Activated naive CD4-positive, alpha-beta T cell treated with anti-CD3 and anti-CD28 coated beads for 36 hours (primary cell): ENCODE measurements around the gene RBKS. TPM values are rescaled to one million over a fixed set of nuclear protein-coding genes. Genes with fewer than 3 reads are reported as not detected.

Source experiments
- CTCF ChIA-PET: fragments of 350-600 bp; sonication (Branson Sonifier 250); formaldehyde crosslinking; loops from one replicate; lab custom pipeline; 2021; ENCODE audit warnings: antibody characterized with exemption; lab: Charles Lee
- DNase-seq: peaks from one replicate; pipeline ENCODE4 v3.0.0-alpha.2; 2020
- H3K27ac Mint-ChIP-seq: one replicate; pipeline ENCODE4 v1.8.0; 2021; ENCODE audit warnings: mild to moderate bottlenecking, mixed read lengths
- H3K27me3 Mint-ChIP-seq: one replicate; pipeline ENCODE4 v1.8.0; 2021; ENCODE audit warnings: low read depth, mixed read lengths
- H3K36me3 Mint-ChIP-seq: one replicate; pipeline ENCODE4 v1.8.0; 2021; ENCODE audit warnings: low read depth, mixed read lengths
- H3K4me1 Mint-ChIP-seq: one replicate; pipeline ENCODE4 v1.8.0; 2021; ENCODE audit warnings: low read depth, mixed read lengths
- H3K4me3 Mint-ChIP-seq: one replicate; pipeline ENCODE4 v1.8.0; 2021; ENCODE audit warnings: mild to moderate bottlenecking, moderate library complexity, mixed read lengths
- H3K9me3 Mint-ChIP-seq: one replicate; pipeline ENCODE4 v1.8.0; 2021; ENCODE audit warnings: mixed read lengths
- intact Hi-C: fragments of 100-400 bp; cut with micrococcal nuclease; formaldehyde crosslinking; loops from one replicate; pipeline ENCODE4 v1.15.1; 2023
- total RNA-seq, 2 experiments: library from RNA; stranded (reverse); gene quantifications; one replicate each; pipeline ENCODE4 v1.2.3, GENCODE V29; 2021

RBKS gene
- total RNA-seq, 2 experiments from 2014 or later, result 1.1 to 1.2 TPM

DNA sequence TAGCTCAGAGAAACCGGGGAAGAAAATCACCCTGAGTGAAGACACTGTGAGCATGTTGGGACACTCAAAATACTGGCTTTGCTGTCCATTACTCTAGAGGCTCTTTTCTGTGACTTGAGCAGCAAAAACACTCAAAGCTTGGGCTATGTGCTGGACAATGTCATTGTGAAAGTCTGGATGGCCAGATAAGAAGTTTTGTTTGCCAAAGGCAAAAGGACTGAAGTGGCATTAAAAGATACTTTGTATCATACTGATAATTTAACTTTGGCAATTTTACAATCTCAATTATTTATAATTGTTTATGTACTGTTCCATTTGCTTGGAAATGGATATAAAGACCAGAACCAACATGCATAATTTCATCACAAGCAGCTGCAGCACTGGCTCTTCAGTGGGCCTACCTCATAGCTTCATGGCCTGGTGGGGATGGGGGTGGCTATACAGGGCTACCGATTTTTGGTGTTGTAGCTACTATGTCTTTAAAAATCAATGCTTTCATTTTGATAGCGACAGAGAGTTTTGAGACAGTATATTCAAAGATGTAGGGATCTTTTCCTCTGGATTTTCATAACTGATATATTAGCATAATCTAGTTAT lies 51.1 kb downstream of the RBKS start:
- Mint-ChIP-seq H3K36me3 (peaks cover 3% of the 10 kb centered on the region), H3K27ac (no peak overlapping the region), H3K27me3 (no peaks in the 10 kb centered on the region), H3K9me3 (no peaks in the 10 kb centered on the region), H3K4me1 (no peaks in the 10 kb centered on the region), H3K4me3 (no peak overlapping the region)
- CTCF ChIA-PET, result interaction anchor here (1.0 kb wide), 1 partner anchor 10 kb away, joined by 3 read pairs; no protein-coding TSS in a partner anchor
- intact Hi-C loops, result no loop called here
- no peak for DNase-seq

GRCh38 chr2:27838502-27838901 lies 51.7 kb downstream of the RBKS start:
- no peaks in the 10 kb centered on the region for H3K27me3 Mint-ChIP-seq
- intact Hi-C loops, result no loop called here
- peaks cover 3% of the 10 kb centered on the region for H3K36me3 Mint-ChIP-seq
- no peak overlapping the region for H3K4me3 Mint-ChIP-seq
- H3K4me1 Mint-ChIP-seq, result no peaks in the 10 kb centered on the region
- no peak for DNase-seq
- no peaks in the 10 kb centered on the region for H3K9me3 Mint-ChIP-seq
- no peak overlapping the region for H3K27ac Mint-ChIP-seq
- CTCF ChIA-PET, result interaction anchor here (1.0 kb wide), 1 partner anchor 11 kb away, joined by 3 read pairs; no protein-coding TSS in a partner anchor

- H3K4me1 Mint-ChIP-seq, result no peaks in the 10 kb centered on the region
Observed at GRCh38 chr2:27833931-27834330, 56.3 kb downstream of the RBKS start.

DNA sequence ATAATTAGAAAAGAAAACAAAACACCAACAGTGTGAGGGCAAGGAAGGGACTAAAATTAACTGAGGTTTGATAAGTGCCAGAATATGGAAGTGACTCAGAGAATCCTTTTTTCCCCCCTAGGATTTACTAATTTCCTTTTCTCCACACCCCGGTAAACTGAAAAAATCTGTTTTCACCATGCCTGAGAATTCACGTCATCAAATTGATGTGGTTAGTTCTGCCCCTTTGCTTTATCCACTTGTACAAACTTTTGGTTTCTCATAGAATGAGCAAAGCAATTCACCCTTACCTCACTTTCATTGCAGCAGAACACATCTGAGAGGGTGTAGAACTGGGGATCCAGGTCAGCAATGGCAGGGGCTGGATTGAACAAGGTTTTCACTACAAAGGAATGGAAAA lies 57.8 kb downstream of the RBKS start:
- Mint-ChIP-seq H3K4me1 (no peaks in the 10 kb centered on the region), H3K27me3 (no peaks in the 10 kb centered on the region), H3K27ac (no peak overlapping the region), H3K4me3 (no peak overlapping the region), H3K36me3 (peaks cover 6% of the 10 kb centered on the region), H3K9me3 (no peaks in the 10 kb centered on the region)
- DNase-seq, result no peak
- CTCF ChIA-PET, result no interaction called here
- intact Hi-C loops, result no loop called here

More at GRCh38 chr2:27833931-27834330, 56.3 kb downstream of the RBKS start:
- Mint-ChIP-seq H3K4me3 (no peak overlapping the region), H3K27ac (no peak overlapping the region), H3K36me3 (peaks cover 6% of the 10 kb centered on the region), H3K9me3 (no peaks in the 10 kb centered on the region), H3K27me3 (no peaks in the 10 kb centered on the region)
- intact Hi-C loops, result no loop called here
- no peak for DNase-seq
- CTCF ChIA-PET, result interaction anchor here (0.5 to 1.9 kb wide), 3 partner anchors 19 to 241 kb away, joined by 3 to 6 read pairs (median 3); no protein-coding TSS in a partner anchor

DNA sequence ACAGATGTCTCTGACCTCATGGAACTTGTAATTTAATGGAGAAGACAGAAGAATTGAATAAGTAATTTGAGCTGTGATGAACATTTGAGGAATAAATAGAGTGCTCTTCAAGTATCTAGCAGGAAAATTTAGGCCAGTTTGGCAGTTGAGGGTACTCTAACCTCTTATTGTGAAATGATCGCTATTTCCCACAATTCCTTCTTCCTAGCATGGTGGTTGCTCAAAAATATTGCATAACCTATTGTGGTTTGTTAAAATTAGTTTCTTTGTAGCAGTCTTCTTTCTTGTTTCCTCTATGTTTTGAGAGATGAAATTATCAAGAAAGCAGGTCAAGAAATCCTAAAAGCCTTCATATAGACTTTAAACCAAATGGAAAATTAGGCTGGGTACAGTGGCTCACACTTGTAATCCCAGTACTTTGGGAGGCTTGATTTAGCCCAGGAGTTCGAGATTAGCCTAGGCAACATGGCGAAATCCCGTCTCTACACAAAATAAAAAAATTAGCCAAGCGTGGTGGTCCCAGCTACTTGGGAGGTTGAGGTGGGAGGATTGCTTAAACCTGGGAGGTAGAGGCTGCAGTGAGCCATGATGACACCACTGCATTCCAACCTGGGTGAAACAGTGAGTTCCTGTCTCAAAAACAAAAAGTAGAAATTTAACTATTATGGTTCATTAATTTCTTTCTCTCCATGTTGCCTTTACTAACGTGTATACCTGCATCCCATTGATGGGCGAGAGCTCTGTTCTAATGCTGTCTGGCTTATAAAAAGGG lies 58.7 kb downstream of the RBKS start:
- H3K27me3 Mint-ChIP-seq, result no peaks in the 10 kb centered on the region
- H3K4me1 Mint-ChIP-seq, result no peaks in the 10 kb centered on the region
- H3K9me3 Mint-ChIP-seq, result no peaks in the 10 kb centered on the region
- no peak overlapping the region for H3K4me3 Mint-ChIP-seq
- H3K27ac Mint-ChIP-seq, result no peak overlapping the region
- CTCF ChIA-PET, result no interaction called here
- no peak for DNase-seq
- H3K36me3 Mint-ChIP-seq, result peaks cover 3% of the 10 kb centered on the region
- intact Hi-C loops, result no loop called here

- Mint-ChIP-seq H3K27ac (no peak overlapping the region), H3K4me3 (no peak overlapping the region), H3K27me3 (no peaks in the 10 kb centered on the region), H3K9me3 (no peaks in the 10 kb centered on the region), H3K36me3 (peaks cover 3% of the 10 kb centered on the region), H3K4me1 (no peaks in the 10 kb centered on the region)
- intact Hi-C loops, result no loop called here
- DNase-seq, result no peak
- CTCF ChIA-PET, result no interaction called here
Observed at GRCh38 chr2:27830656-27831055, 59.5 kb downstream of the RBKS start.

GRCh38 chr2:27829791-27830190 lies 60.4 kb downstream of the RBKS start:
- DNase-seq, result no peak
- no peak overlapping the region for H3K27ac Mint-ChIP-seq
- H3K4me1 Mint-ChIP-seq, result no peaks in the 10 kb centered on the region
- H3K9me3 Mint-ChIP-seq, result no peaks in the 10 kb centered on the region
- intact Hi-C loops, result no loop called here
- no peak overlapping the region for H3K4me3 Mint-ChIP-seq
- CTCF ChIA-PET, result interaction anchor here (0.5 kb wide), 1 partner anchor 12 kb away, joined by 3 read pairs; no protein-coding TSS in a partner anchor
- H3K36me3 Mint-ChIP-seq, result peaks cover 3% of the 10 kb centered on the region
- H3K27me3 Mint-ChIP-seq, result no peaks in the 10 kb centered on the region

DNA sequence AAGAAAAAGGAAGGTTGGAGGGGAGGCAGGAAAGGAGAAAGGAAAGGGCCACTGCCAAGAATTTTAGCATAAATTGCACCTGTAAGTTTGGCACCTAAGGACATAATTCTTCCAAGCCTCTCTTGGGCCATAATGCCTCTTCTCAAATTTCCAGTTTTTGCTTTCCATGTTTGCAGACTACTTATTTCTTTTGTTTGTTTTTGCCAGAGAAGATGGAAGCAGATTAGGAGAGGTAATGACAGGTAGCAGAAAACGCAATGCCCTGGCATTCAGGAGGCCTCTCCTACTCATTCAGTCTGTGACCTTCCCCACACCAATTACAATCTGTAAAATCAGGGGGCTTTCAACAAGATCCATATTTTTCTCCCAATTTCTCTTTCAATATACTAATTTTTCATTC lies 61.9 kb downstream of the RBKS start:
- Mint-ChIP-seq H3K27ac (no peak overlapping the region), H3K4me3 (no peak overlapping the region), H3K4me1 (no peaks in the 10 kb centered on the region), H3K9me3 (peaks cover 6% of the 10 kb centered on the region), H3K27me3 (no peaks in the 10 kb centered on the region), H3K36me3 (peaks cover 3% of the 10 kb centered on the region)
- intact Hi-C loops, result no loop called here
- CTCF ChIA-PET, result no interaction called here
- no peak for DNase-seq

- CTCF ChIA-PET, result no interaction called here
- intact Hi-C loops, result no loop called here
- Mint-ChIP-seq H3K4me1 (no peaks in the 10 kb centered on the region), H3K27me3 (no peaks in the 10 kb centered on the region), H3K9me3 (peaks cover 6% of the 10 kb centered on the region), H3K27ac (no peak overlapping the region), H3K4me3 (no peak overlapping the region), H3K36me3 (no peaks in the 10 kb centered on the region)
- DNase-seq, result no peak
Observed at GRCh38 chr2:27824401-27824800, 65.8 kb downstream of the RBKS start.

GRCh38 chr2:27823569-27823968 lies 66.6 kb downstream of the RBKS start:
- no peaks in the 10 kb centered on the region for H3K4me1 Mint-ChIP-seq
- intact Hi-C loops, result no loop called here

GRCh38 chr2:27823135-27823534 lies 67.1 kb downstream of the RBKS start:
- CTCF ChIA-PET, result no interaction called here
- no peaks in the 10 kb centered on the region for H3K36me3 Mint-ChIP-seq
- no peak overlapping the region for H3K27ac Mint-ChIP-seq
- H3K9me3 Mint-ChIP-seq, result peaks cover 6% of the 10 kb centered on the region
- no peaks in the 10 kb centered on the region for H3K27me3 Mint-ChIP-seq
- H3K4me1 Mint-ChIP-seq, result no peaks in the 10 kb centered on the region
- DNase-seq, result no peak
- intact Hi-C loops, result no loop called here
- no peak overlapping the region for H3K4me3 Mint-ChIP-seq

More at GRCh38 chr2:27823569-27823968, 66.6 kb downstream of the RBKS start:
- H3K27me3 Mint-ChIP-seq, result no peaks in the 10 kb centered on the region
- peaks cover 6% of the 10 kb centered on the region for H3K9me3 Mint-ChIP-seq
- no peaks in the 10 kb centered on the region for H3K36me3 Mint-ChIP-seq
- CTCF ChIA-PET, result no interaction called here
- no peak for DNase-seq
- no peak overlapping the region for H3K27ac Mint-ChIP-seq
- no peak overlapping the region for H3K4me3 Mint-ChIP-seq

DNA sequence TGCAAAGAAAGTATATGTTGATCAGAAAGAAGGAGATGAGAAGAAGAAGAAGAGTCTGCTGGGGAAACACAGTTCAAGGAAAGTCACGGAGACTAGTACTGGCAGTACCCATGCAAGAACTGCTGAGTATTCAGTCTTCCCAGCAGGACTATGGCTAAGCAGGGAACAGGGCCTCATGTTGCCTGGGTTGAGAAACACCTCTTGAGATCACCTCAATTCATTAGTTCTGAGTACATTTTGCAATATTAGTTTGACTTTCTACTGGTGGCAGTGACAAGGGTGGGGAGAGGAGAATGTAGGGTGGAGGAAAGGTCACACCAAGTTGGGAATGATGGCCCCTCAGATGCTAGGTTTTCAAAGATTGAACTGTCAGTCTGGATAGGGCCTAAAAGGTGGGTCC lies 68.1 kb downstream of the RBKS start:
- intact Hi-C loops, result no loop called here
- H3K36me3 Mint-ChIP-seq, result no peaks in the 10 kb centered on the region
- no peaks in the 10 kb centered on the region for H3K27me3 Mint-ChIP-seq
- CTCF ChIA-PET, result no interaction called here
- no peak overlapping the region for H3K4me3 Mint-ChIP-seq
- H3K27ac Mint-ChIP-seq, result no peak overlapping the region
- H3K9me3 Mint-ChIP-seq, result peaks cover 6% of the 10 kb centered on the region
- no peaks in the 10 kb centered on the region for H3K4me1 Mint-ChIP-seq
- no peak for DNase-seq
